Astrocyte (in vitro differentiated cells and primary cell): ENCODE data around the gene EOLA2.

Source experiments
- EZH2 ChIP-seq: IDR thresholded peaks from 2 replicates; pipeline ENCODE4 v1.6.1; 2012; ENCODE audit warnings: mild to moderate bottlenecking, low read length, inconsistent platforms; ENCODE audit not compliant: insufficient read depth
- TF ChIP-seq, protein P1 (sequence below): IDR thresholded peaks from 2 replicates; pipeline ENCODE4 v1.5.1; 2011; ENCODE audit warnings: low read depth, mild to moderate bottlenecking, inconsistent platforms, low read length, moderate library complexity; ENCODE audit not compliant: insufficient read depth

GRCh38 chrX:149909324-149910177, 28.7 kb downstream of the EOLA2 start:
- TF ChIP-seq, protein P1, sequence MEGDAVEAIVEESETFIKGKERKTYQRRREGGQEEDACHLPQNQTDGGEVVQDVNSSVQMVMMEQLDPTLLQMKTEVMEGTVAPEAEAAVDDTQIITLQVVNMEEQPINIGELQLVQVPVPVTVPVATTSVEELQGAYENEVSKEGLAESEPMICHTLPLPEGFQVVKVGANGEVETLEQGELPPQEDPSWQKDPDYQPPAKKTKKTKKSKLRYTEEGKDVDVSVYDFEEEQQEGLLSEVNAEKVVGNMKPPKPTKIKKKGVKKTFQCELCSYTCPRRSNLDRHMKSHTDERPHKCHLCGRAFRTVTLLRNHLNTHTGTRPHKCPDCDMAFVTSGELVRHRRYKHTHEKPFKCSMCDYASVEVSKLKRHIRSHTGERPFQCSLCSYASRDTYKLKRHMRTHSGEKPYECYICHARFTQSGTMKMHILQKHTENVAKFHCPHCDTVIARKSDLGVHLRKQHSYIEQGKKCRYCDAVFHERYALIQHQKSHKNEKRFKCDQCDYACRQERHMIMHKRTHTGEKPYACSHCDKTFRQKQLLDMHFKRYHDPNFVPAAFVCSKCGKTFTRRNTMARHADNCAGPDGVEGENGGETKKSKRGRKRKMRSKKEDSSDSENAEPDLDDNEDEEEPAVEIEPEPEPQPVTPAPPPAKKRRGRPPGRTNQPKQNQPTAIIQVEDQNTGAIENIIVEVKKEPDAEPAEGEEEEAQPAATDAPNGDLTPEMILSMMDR, result no peak
- no peak for TF ChIP-seq EZH2
